ENCODE results near the gene RAMP1.
"Not testable (repeated sequence)": the region's sequence is repeated elsewhere in the genome, so short reads cannot be mapped to it uniquely, and the experiment has no call there.

Gene RAMP1

GRCh38 chr2:237863689-237864443, 4.4 kb downstream of the RAMP1 start:
- no peak for DNase-seq (ENCODE audit: low read depth)

GRCh38 chr2:237864444-237864931, 5.1 kb downstream of the RAMP1 start:
- DNase-seq (ENCODE audit: low read depth) = no peak

DNA sequence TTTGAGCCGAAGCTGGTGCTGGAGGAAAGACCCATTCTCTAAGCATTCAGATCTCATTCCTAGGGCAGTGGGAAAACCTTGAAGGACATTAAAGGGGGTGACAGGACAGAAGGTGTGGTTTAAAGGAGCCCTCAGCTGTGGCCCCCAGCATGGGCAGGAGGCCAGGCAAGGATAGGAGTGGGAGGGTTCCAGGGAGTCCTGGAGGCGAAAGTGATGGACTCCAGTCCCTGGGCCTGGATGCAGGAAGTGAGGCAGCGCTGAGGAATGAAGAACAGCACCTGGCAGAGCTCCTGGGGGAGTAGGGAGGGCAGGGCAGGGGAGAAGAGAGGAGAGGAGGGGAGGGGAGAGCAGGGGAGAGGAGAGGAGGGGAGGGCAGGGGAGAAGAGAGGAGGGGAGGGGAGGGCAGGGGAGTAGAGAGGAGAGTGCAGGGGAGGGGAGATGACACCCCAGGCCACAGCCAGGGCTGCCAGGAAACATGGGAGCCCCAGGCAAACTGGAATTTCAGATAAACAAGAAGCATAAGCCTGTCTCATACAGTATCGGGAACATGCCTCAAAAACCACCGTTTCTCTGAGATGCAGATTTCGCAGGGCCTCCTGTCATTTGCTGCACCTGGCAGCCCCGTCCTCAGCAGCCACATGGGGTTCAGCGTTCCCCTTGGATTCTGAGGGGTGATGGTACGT, 5.7 kb downstream of the RAMP1 start:
- DNase-seq (ENCODE audit: low read depth) = no peak

GRCh38 chr2:237865623-237866041, 6.2 kb downstream of the RAMP1 start:
- no peak for DNase-seq (ENCODE audit: low read depth)

DNA sequence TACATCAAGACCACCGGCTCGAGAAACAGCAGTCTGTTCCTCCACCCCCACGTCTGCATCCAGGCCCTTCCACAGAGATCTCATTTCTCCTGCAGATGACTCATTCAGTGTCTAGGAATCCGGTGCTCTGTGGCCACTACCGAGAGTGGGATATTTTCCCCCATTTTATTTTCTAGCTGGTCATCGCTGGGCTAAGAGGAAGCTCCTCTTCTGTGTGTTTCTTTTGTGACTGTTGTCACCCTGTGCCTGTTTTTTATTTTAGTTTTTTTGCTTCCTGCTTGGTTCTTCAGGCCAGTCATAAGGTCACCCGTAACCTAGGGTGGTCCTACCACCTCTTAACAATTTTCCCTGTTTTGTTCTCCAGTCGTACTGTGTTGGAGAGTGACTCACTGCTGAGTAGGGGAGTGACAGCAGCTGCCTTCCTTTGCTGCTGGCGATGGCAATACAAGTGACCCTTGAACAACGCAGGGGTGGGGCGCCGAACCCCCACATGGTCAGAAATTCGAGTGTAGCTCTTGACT, 6.7 kb downstream of the RAMP1 start:
- DNase-seq (ENCODE audit: low read depth) = no peak

GRCh38 chr2:237867465-237867864, 8.0 kb downstream of the RAMP1 start:
- DNase-seq (ENCODE audit: low read depth) = no peak

GRCh38 chr2:237868074-237868473, 8.7 kb downstream of the RAMP1 start:
- DNase-seq (ENCODE audit: low read depth) = not testable (repeated sequence)

DNA sequence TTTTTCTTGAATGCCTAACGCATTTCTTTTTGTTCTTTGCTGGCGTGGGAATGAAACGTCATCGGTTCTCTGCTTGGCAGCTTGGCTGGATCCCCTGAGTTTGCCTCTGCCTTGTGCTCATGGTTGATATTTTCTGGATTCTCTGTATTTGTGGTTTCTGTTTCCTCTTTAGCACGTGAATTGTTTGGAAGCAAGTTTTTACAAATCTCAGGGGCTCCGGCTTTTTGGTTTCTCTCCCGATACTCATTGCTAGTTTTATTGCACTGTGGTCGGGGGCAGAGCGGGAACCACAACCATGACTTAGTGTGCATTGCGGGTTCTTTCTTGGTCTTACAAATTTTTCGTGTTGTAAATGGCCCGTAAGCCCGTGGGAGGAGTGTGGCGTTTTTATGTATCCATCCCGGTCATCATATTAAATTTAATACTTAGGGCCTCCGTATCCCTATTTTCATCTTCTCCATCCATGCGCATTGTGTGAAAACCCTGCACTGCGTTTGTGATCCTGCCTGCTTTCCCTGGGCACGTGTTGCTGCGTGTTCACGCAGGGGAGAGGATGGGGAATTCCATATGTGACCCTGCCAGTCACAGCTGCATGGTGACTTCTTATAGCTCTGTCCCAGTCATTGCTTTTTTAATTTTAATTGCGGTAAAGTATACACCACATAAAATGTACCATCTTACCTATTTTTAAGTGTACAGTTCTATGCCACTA, 9.4 kb downstream of the RAMP1 start:
- DNase-seq (ENCODE audit: low read depth) = no peak

- no peak for DNase-seq (ENCODE audit: low read depth)
Observed at GRCh38 chr2:237869343-237870102, 10.1 kb downstream of the RAMP1 start.

- DNase-seq (ENCODE audit: low read depth) = no peak
Observed at GRCh38 chr2:237870126-237870525, 10.7 kb downstream of the RAMP1 start.

- DNase-seq (ENCODE audit: low read depth) = no peak
Observed at GRCh38 chr2:237870754-237871651, 11.6 kb downstream of the RAMP1 start.

GRCh38 chr2:237872178-237872887, 12.9 kb downstream of the RAMP1 start:
- DNase-seq (ENCODE audit: low read depth) = no peak

- DNase-seq (ENCODE audit: low read depth) = no peak
Observed at GRCh38 chr2:237873421-237873831, 14.0 kb downstream of the RAMP1 start.

DNA sequence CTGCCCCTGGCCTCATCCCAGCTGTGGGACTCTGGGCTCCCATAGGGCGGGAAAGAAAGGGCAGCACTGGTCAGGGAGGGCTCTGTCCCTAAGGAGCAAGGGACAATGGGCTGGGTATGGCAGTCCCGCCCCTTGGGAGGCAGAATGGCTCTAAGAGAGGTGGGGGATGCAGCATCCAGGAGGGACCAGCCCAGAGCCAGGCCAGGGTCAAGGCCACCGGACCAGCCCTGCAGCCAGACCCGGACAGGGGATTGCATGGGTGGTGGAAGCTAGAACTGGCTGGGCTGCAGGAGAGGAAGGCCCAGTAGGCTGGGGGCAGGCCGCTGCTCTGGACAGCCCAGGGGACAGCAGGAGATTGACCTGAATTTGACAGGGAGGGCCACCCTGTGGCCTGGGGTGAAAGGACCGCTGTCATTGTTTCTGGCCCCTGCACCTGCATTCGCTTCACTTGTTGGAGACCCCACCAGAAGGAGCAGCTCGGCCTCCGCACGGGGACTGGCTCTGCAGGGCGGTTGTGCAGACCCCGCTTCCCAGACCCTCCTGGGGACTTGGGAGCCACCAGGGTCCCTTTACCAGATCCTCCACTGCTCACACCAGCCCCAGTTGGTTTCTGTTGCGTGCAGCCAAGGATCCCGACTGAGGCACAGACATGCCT, 14.6 kb downstream of the RAMP1 start:
- no peak for DNase-seq (ENCODE audit: low read depth)

DNA sequence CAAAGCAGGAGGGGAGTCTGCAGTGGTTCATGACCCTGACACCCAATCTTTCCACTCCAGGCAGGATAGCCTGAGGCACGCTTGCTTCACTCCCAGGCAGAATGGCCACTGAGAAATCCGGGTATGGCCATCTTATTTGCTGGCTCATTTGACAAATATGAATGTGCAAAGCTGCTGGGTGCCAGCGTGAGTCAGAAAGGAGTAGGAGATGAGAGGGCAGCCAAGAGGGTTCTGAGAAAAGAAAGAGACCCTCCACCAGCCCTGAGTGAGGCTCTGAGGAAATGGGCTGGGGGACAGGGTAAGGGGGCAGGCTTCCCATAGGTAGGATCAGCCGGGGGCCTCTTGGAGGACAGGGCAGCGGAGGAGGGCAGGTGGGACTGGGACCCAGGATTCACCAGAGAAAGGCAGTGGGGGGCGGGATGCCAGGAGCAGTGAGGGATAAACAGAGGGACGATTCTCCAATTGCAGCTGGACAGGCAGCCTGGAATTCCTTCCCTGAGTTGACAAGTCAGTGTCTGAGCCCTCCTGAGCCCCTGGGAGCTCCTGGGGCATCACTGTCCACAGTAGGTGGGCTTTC, 15.2 kb downstream of the RAMP1 start:
- peak; percentile 63 for DNase-seq (ENCODE audit: low read depth)

DNA sequence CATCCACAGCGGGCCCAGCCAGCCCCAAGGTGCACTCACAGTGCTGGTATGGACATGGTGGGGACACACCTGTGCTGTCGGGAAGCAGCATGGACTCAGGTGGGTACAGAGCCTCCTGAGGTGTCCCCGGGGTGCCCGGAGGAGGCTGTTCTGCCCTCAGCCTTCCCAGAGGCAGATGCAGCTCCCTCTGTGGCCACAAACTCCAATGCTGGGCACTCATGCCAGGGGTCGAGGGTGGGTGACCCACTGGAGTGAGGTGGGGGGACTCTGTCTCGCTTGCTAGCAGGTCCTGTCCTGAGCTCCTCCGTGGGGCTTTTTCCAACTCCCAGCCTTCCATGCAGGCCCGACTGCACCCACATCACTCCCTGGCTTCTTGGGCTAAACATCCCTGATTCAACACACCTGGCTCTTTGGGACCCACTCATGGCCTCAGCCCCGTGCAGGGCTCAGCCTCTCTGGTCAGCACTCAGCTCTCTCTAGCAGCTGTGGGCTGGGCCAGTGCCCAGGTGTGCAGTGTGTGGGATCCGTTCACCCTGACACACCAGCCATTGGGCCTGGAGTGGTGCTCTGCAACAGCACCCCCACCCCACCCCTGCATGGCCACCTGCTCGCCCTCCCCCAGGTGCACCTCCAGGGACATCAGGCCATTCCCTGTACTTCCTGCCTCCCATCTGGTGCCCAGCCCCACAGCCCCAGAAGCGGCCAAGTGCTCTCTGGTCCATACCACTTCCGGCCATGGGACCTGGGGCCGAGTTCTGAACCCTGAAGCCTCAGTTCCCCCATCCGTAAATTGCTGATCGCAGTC, 16.0 kb downstream of the RAMP1 start:
- no peak for DNase-seq (ENCODE audit: low read depth)

DNA sequence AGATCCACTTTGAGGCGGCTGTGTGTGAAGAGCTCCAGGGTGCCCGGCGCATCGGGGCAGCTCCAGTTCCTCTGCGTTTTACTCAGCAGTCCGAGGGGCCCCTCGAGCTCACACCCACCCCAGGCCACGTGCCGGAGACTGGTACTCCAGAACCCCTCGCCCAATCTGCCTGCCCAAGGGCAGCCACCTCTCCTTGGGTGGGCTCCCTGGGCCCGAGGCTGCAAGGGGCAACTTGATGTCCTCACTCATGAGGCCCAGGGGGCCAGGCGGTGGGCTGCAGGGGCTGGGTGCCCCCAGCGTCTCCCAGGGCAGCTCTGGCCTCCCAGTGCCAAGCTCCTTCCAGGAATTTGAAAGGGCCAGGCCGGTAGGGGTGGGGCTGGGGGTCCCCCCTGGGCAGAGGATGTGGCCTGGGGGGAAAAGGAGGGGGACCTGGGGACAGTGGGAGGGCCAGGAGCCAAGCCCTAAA, 16.7 kb downstream of the RAMP1 start:
- DNase-seq (ENCODE audit: low read depth) = no peak

GRCh38 chr2:237876532-237876931, 17.1 kb downstream of the RAMP1 start:
- DNase-seq (ENCODE audit: low read depth) = no peak
